ENCODE measurements around the gene ZCCHC7.

Gene ZCCHC7

GRCh38 chr9:37218800-37219425, 98.5 kb downstream of the ZCCHC7 start:
- DNase-seq (ENCODE audit: extremely low read depth, low read depth) = no peak
- TF ChIP-seq, protein P1, sequence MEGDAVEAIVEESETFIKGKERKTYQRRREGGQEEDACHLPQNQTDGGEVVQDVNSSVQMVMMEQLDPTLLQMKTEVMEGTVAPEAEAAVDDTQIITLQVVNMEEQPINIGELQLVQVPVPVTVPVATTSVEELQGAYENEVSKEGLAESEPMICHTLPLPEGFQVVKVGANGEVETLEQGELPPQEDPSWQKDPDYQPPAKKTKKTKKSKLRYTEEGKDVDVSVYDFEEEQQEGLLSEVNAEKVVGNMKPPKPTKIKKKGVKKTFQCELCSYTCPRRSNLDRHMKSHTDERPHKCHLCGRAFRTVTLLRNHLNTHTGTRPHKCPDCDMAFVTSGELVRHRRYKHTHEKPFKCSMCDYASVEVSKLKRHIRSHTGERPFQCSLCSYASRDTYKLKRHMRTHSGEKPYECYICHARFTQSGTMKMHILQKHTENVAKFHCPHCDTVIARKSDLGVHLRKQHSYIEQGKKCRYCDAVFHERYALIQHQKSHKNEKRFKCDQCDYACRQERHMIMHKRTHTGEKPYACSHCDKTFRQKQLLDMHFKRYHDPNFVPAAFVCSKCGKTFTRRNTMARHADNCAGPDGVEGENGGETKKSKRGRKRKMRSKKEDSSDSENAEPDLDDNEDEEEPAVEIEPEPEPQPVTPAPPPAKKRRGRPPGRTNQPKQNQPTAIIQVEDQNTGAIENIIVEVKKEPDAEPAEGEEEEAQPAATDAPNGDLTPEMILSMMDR (IDR thresholded peaks at IDR 0.05; ENCODE audit: low read depth, low read length, missing control alignments) = no peak
- H3K4me3 ChIP-seq (replicated peaks; ENCODE audit: low read depth, low read length) = no peak overlapping the region

DNA sequence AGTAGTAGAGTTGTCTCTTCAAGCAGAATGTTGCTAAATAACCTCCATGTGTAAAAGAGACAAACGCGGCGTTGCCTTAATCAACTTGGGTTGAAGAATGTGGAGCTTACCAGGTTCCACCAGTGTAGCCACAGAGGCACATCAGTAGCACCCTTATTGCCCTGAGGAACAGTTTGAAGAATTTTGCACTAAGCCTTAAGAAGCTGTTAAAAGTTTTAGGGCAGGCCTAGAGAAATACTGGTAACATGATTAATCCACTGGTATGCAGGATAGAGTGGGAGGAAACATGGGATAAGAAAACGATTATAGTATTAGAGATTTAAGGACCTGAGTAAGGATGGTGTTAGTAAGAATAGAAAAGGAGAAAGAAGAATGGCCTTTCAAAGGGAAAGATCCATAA, 100.6 kb downstream of the ZCCHC7 start:
- no peak overlapping the region for H3K4me3 ChIP-seq (replicated peaks; ENCODE audit: low read depth, low read length)
- TF ChIP-seq, protein P1 (IDR thresholded peaks at IDR 0.05; ENCODE audit: low read depth, low read length, missing control alignments) = no peak
- no peak for DNase-seq (ENCODE audit: extremely low read depth, low read depth)

GRCh38 chr9:37221489-37222106, 101.2 kb downstream of the ZCCHC7 start:
- no peak for DNase-seq (ENCODE audit: extremely low read depth, low read depth)
- H3K4me3 ChIP-seq (replicated peaks; ENCODE audit: low read depth, low read length) = no peak overlapping the region
- TF ChIP-seq, protein P1 (IDR thresholded peaks at IDR 0.05; ENCODE audit: low read depth, low read length, missing control alignments) = no peak

GRCh38 chr9:37229455-37229854, 109.1 kb downstream of the ZCCHC7 start:
- no peak overlapping the region for H3K4me3 ChIP-seq (replicated peaks; ENCODE audit: low read depth, low read length)
- TF ChIP-seq, protein P1 (IDR thresholded peaks at IDR 0.05; ENCODE audit: low read depth, low read length, missing control alignments) = no peak
- no peak for DNase-seq (ENCODE audit: extremely low read depth, low read depth)

GRCh38 chr9:37229882-37230482, 109.6 kb downstream of the ZCCHC7 start:
- H3K4me3 ChIP-seq (replicated peaks; ENCODE audit: low read depth, low read length) = no peak overlapping the region
- DNase-seq (ENCODE audit: extremely low read depth, low read depth) = peak; percentile 20
- TF ChIP-seq, protein P1 (IDR thresholded peaks at IDR 0.05; ENCODE audit: low read depth, low read length, missing control alignments) = no peak

- no peak overlapping the region for H3K4me3 ChIP-seq (replicated peaks; ENCODE audit: low read depth, low read length)
- TF ChIP-seq, protein P1 (IDR thresholded peaks at IDR 0.05; ENCODE audit: low read depth, low read length, missing control alignments) = no peak
- DNase-seq (ENCODE audit: extremely low read depth, low read depth) = no peak
These were observed 116.4 kb downstream of the ZCCHC7 start for GRCh38 chr9:37236822-37237221.
